Activated T-helper 17 cell treated with anti-CD3 and anti-CD28 coated beads, Interleukin-2, amount 50 U/mL, for 72 hours (primary cell): ENCODE results near the gene KRTAP10-12. TPM values are rescaled to one million over a fixed set of nuclear protein-coding genes. Genes with fewer than 3 reads are reported as not detected.

ENCODE experiments used
- ATAC-seq: fragments of 150-1000 bp; cut with Tn5 transposase; replicated peaks from 2 replicates; pipeline ENCODE4 v1.10.0; 2021; ENCODE audit warnings: mild to moderate bottlenecking, moderate library complexity
- H3K27ac Mint-ChIP-seq: one replicate; pipeline ENCODE4 v1.8.0; 2022; ENCODE audit warnings: mixed read lengths
- H3K27me3 Mint-ChIP-seq: one replicate; pipeline ENCODE4 v1.8.0; 2022; ENCODE audit warnings: mixed read lengths
- H3K36me3 Mint-ChIP-seq: one replicate; pipeline ENCODE4 v1.8.0; 2022; ENCODE audit warnings: low read depth, mild to moderate bottlenecking, mixed read lengths
- H3K4me1 Mint-ChIP-seq: one replicate; pipeline ENCODE4 v1.8.0; 2022; ENCODE audit warnings: mixed read lengths
- H3K4me3 Mint-ChIP-seq: one replicate; pipeline ENCODE4 v1.8.0; 2022; ENCODE audit warnings: mild to moderate bottlenecking, mixed read lengths
- H3K9me3 Mint-ChIP-seq: one replicate; pipeline ENCODE4 v1.8.0; 2022; ENCODE audit warnings: mixed read lengths
- total RNA-seq, 2 donors: library from RNA; stranded (reverse); gene quantifications; one replicate each; pipeline ENCODE4 v1.2.3, GENCODE V29; 2022

The KRTAP10-12 gene
- total RNA-seq, 2 donors from 2014 or later: not detected

DNA sequence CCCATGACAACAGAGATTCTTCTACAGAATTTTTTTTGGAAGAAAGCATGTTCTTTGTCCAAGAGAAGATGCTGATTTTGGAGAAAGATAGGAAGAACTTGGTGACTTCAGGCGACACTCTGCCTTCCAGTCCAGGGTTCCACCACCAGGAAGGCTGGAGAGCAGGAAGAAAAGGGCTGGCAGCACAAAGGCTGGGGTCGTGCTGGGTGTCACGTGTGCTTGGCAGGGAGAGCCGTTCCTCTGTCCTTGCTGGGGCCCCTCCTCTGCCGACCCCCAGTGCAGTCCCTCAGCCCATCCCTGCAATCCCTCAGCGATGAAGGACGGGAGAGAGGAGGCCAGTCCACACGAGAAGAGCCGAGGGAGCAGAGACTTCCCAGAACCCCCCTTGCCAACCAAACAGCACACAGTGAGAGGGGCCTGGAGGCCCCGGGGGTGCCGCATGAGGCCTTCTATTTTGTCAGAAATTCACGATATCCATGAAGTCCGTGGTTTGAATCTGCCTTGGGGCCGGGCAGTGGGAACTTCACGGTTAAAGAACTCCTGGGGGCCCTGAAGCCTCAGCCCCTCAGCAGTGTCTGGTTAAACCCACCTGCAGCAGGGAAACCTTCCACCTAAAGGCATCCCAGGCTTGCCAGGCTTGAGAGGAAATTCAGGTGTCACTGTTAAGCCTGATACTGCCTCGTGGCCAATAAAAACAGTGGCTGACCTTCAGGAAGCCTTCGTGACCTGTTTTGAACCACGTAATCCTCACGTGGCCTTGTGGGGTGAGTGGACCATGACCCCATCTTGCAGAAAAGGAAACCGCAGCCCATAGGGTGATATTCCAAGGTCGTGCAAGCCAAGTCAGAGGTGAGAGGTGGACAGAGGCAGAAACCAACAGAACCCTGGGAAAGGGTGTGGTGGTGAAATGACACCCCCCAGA lies 3.4 kb downstream of the KRTAP10-12 start:
- Mint-ChIP-seq H3K36me3 (no peaks in the 10 kb centered on the region), H3K27ac (no peak overlapping the region), H3K9me3 (no peaks in the 10 kb centered on the region), H3K27me3 (peaks cover 61% of the 10 kb centered on the region), H3K4me3 (no peak overlapping the region), H3K4me1 (peaks cover 13% of the 10 kb centered on the region)
- ATAC-seq: no peak

DNA sequence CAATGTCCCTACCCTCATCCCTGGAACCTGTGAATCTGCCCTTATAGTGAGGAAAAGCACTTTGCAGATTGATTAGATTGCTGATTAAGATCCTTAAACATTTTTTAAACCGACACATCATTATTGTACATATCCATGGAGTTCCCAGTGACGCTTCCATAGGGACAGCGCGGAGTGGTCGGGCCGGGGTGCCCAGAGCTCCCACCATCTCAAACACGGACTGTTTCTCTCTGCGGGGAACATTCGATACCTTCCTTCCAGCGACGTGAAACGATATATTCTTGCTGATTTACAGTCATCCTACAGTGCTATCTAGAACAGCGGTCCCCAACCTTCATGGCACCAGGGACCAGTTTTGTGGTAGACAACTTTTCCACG lies 4.0 kb downstream of the KRTAP10-12 start:
- no peaks in the 10 kb centered on the region for H3K9me3 Mint-ChIP-seq
- H3K27me3 Mint-ChIP-seq: peaks cover 66% of the 10 kb centered on the region
- H3K36me3 Mint-ChIP-seq: no peaks in the 10 kb centered on the region
- H3K4me3 Mint-ChIP-seq: no peak overlapping the region
- peaks cover 13% of the 10 kb centered on the region for H3K4me1 Mint-ChIP-seq
- H3K27ac Mint-ChIP-seq: no peak overlapping the region
- no peak for ATAC-seq

DNA sequence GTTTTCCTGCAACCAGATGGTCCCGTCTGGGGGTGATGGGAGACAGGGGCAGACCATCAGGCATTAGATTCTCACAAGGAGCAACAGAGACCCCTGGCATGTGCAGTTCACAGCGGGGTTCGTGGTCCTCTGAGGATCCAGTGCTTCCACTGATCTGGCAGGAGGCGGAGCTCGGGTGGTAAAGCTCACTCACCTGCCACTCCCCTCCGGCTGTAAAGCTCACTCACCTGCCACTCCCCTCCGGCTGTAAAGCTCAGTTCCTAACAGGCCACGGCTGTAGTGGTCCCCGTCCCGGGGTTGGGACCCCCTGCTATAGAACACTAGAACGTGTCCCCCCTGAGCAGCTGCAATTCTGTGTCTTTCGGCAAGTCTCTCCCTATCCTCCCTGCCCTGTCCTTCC lies 4.6 kb downstream of the KRTAP10-12 start:
- H3K27ac Mint-ChIP-seq: no peak overlapping the region
- no peaks in the 10 kb centered on the region for H3K36me3 Mint-ChIP-seq
- ATAC-seq: no peak
- no peaks in the 10 kb centered on the region for H3K9me3 Mint-ChIP-seq
- H3K4me3 Mint-ChIP-seq: no peak overlapping the region
- H3K4me1 Mint-ChIP-seq: peaks cover 13% of the 10 kb centered on the region
- peaks cover 66% of the 10 kb centered on the region for H3K27me3 Mint-ChIP-seq

DNA sequence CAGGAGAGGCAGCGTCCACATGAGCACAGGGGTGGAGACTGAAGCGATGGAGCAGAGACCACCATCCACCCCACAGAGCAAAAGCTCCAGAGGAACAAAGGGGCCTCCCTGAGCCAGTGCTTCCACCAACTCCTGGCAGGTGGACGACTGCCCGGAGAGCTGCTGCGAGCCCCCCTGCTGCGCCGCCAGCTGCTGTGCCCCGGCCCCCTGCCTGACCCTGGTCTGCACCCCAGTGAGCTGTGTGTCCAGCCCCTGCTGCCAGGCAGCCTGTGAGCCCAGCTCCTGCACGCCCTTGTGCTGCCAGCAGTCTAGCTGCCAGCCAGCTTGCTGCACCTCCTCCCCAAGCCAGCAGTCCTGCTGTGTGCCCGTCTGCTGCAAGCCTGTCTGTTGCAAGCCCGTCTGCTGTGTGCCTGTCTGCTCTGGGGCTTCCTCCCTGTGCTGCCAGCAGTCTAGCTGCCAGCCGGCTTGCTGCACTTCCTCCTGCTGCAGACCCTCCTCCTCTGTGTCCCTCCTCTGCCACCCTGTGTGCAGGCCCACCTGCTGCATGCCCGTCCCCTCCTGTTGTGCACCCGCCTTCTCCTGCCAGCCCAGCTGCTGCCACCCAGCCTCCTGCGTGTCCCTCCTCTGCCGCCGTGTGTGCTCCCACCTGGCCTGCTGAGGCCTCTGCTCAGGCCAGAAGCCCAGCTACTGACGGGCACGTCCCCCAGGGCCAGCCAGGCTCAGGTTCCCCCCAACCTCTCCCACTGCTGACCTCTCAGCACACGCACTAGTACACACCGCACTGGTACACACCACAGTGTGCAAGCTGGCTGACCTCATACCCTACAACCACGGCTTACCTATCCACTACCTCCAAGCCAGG lies 5.4 kb downstream of the KRTAP10-12 start:
- no peaks in the 10 kb centered on the region for H3K36me3 Mint-ChIP-seq
- H3K27me3 Mint-ChIP-seq: peaks cover 60% of the 10 kb centered on the region
- no peak overlapping the region for H3K4me3 Mint-ChIP-seq
- H3K27ac Mint-ChIP-seq: no peak overlapping the region
- H3K4me1 Mint-ChIP-seq: peaks cover 13% of the 10 kb centered on the region
- no peaks in the 10 kb centered on the region for H3K9me3 Mint-ChIP-seq
- ATAC-seq: no peak

DNA sequence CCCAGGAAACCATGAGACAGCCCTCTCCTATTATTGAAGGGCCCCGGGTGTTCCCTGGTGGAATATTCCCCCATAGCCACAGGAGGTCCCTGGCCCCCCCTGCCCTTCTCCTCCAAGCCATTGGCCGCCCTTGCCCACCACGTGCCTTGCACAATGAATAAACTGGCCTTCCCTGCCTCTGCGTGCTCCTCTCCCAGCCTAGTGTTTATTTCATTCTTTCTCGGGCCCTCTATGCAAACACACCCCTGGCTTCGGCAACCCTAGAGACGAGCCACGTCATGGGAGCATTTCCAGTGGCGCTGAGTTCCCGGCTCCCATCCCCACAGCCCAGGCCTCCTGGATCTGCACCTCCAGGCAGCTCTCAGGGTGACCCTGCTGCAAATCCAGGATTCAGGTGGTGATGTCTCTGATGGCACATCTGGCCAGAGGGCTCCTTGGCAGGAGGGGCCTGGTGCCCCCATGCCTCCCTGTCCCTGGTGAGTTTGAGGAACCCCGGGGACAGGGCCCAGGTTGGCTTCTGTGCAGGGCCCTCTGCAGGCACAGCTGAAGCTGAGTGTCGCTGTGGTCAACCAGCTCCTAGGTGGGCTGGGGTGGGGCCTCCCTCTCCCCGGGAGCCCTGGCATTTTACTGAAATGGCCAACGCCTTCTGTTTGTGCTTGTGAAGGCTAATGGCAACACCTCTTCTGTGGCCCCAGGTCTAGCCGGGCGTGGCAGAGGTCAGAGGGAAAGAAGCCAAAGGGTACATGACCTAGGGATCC lies 6.2 kb downstream of the KRTAP10-12 start:
- ATAC-seq: no peak
- H3K27me3 Mint-ChIP-seq: peaks cover 52% of the 10 kb centered on the region
- H3K36me3 Mint-ChIP-seq: no peaks in the 10 kb centered on the region
- no peak overlapping the region for H3K27ac Mint-ChIP-seq
- H3K4me1 Mint-ChIP-seq: peaks cover 9% of the 10 kb centered on the region
- H3K9me3 Mint-ChIP-seq: no peaks in the 10 kb centered on the region
- no peak overlapping the region for H3K4me3 Mint-ChIP-seq

DNA sequence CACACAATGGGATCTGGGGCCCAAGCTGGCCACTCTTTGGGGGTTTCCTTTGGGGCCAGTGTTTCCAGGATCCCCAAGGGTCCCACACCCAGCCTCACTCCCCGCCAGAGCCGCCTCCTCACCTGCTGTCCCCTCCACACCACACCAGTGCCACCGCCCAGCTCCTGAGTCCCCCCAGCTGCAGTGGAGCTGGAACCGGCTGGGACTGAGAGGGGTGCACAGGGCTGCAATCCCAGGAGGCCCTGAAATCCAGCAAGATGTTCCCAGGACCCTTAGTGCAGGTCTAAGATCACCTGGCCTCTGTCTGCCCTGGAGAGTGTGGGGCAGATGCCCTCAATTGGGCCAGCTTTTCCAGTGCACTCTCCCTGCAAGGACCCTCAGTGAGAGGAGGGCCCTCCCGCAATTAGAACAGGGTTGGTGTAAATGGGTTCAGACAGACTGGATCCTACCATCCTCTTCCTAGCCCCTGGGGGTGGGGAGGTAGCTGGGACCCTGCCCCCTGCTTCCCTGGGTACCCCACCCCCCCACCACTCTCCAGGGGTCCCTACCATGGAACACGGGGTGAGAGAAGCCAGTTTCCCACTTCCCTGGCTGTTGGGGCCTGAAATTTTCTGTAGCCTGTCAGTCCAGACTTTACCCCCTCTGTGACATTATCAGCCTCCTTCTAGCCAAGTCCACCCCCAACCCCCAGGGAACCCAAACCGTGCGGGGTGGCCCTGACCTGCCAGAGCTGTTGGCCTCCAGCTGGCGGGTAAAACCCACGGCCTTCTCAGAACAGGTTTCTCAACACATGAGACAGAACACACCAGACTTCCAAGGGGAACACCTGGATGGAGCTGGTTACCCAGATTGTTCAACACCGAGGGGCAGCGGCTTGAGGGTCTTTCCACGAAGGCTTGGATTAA lies 7.0 kb downstream of the KRTAP10-12 start:
- Mint-ChIP-seq H3K4me3 (no peak overlapping the region), H3K27ac (no peak overlapping the region), H3K27me3 (peaks cover 49% of the 10 kb centered on the region), H3K36me3 (no peaks in the 10 kb centered on the region), H3K4me1 (peaks cover 9% of the 10 kb centered on the region), H3K9me3 (no peaks in the 10 kb centered on the region)
- no peak for ATAC-seq

DNA sequence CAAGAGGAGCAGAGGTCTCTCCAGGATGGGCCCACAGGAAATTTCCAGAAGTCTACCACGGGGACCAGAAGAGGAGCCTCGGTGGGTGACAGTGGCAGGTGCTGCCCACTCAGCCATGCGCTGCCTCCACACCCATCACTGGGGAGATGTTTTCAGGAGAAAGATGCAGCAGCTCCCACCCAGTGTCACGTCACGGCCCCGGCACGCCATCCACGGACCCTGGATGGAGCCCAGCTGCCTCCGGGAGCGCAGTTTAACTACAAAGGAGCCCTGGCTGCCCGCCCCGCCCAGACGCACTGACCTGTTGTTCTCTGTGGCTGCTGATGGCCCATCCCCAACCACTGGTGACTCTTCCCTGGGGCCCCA lies 7.6 kb downstream of the KRTAP10-12 start:
- Mint-ChIP-seq H3K27me3 (peaks cover 50% of the 10 kb centered on the region), H3K4me1 (peaks cover 11% of the 10 kb centered on the region), H3K27ac (no peak overlapping the region), H3K9me3 (no peaks in the 10 kb centered on the region), H3K4me3 (no peak overlapping the region), H3K36me3 (no peaks in the 10 kb centered on the region)
- no peak for ATAC-seq

DNA sequence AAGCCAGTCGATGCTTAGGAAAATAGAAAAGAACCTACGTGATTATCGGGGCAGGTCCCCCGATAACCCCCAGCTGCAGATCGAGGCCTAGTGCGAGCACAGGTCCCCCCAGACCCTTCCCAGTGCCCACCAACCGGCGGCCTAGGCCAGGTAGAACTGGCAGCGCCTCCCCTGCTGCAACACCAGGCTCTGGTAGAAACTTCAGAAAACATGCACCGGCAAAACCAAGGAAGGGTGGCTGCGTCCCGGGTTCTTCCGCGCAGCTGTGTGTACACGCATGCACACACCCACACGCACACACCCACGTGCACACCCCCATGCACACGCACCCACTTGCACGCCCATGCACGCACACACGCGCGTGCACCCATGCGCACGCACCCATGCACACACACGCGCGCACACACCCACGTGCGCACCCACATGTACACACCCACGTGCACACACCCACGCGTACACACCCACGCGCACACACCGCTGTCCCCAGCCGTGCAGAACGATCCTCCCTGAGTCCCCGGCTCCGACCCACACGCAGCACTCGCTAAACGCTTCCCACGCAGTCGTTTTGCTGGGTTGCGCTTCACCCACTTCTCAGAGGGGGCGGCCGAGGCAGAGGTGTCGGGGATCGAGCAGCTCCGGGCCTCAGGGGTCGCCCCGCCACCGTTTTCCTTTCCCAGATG lies 9.2 kb downstream of the KRTAP10-12 start:
- no peak for ATAC-seq
- no peaks in the 10 kb centered on the region for H3K9me3 Mint-ChIP-seq
- H3K4me1 Mint-ChIP-seq: peaks cover 16% of the 10 kb centered on the region
- no peaks in the 10 kb centered on the region for H3K36me3 Mint-ChIP-seq
- H3K27me3 Mint-ChIP-seq: peaks cover 50% of the 10 kb centered on the region
- H3K27ac Mint-ChIP-seq: no peak overlapping the region
- no peak overlapping the region for H3K4me3 Mint-ChIP-seq

DNA sequence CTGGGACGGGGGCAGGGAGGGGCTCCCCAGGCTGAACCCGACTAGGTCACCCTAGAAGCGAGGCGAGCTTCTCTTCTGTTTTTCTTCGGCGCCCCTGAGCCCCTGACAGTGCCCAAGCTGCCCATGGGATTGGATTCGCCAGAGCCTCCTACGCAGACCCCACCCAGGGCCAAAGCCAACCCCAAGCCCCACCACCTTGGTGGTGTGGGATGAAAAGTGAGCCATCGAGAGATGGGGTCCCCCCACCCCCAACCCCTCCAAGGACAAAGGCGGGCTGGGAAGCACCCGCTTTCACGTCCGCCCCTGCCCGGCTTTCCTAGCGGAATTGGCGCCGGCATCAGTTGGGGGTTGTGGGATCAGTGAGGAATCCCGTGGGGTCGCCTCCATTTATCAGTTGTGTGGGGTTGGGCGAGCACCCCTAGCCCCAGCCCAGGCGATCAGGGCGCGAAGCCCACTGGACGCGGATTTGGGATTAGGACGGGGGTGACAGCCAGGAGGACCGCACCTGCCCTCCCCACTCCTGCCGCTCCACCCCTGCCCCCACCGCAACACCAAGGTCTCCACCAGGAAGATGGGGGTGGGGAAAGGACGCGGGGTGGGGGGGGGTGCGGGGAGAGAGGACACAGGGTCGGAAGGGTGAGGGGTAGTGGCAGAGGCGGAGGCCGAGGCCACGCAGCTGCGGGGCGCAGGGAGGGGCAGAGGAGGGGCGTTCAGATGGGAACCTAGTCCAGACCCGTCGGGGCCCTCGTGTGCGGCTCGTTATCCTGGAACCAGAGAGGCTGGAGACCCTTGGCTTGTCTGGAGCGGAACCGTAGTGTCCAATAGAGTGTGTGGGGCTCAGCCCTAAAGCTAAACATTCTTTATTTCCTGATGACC lies 10.0 kb downstream of the KRTAP10-12 start:
- Mint-ChIP-seq H3K27ac (no peak overlapping the region), H3K9me3 (no peaks in the 10 kb centered on the region), H3K27me3 (peaks cover 46% of the 10 kb centered on the region), H3K4me1 (peaks cover 22% of the 10 kb centered on the region), H3K36me3 (no peaks in the 10 kb centered on the region), H3K4me3 (no peak overlapping the region)
- ATAC-seq: no peak

DNA sequence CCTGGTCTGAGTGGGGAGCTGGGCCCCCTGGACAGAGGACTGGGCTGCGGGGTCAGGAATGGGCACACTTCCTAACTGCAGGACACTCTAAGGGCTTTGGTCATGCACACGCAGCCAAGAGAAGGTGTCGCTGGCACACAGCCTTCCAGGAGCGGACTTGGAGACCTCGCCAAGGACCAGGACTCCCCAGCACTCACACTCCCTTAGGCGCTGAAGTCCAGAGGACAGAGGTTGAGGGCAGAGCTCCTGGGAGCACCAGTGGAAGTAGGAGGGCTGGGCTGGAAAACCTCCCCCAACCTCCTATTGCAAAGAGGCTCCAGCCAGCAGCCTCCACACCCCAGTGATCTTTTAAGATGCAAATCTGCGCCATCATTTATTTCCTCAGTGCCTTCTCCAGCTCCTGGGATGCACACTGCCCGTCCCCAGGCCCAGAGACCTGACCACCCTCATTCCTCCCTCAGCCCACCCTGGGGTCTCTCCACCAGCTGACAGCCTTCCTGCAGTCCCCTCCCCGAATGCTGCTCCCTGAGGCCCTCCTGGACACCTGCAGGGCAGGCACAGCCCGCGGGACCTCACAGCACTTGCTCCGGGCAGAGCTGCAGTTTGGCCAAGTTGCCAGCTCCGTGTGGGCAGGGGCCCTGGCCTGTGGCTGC lies 11.4 kb downstream of the KRTAP10-12 start:
- ATAC-seq: no peak
- Mint-ChIP-seq H3K27me3 (peaks cover 40% of the 10 kb centered on the region), H3K9me3 (no peaks in the 10 kb centered on the region), H3K27ac (no peak overlapping the region), H3K36me3 (no peaks in the 10 kb centered on the region), H3K4me3 (no peak overlapping the region), H3K4me1 (peaks cover 16% of the 10 kb centered on the region)

DNA sequence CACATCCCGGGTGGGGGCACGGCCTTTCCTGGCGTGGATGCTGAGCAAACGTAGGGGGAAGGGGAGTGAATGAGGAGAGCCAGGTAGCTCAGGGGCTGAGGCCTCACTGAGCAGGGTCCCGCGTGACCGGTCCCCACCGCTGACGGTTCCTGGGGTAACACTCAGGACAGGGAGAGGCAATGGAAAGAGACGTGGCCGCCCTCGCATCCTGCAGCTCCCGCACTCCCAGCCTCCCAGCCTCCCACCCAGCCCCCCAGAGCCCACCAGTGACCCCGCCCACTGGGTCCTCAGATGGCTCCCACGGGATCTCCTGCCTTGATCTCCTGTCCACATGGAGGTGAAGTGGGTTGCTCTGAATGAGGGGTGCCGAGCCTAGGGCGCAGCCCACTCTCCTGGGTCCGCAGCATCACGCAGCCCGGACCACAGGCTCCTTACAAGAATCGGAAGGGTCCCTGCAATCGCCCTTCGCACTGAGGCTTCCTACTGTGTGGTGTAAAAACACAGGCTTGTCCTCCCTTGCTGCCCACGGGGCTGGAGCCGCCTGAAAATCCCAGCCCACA lies 12.0 kb downstream of the KRTAP10-12 start:
- Mint-ChIP-seq H3K4me3 (peak overlapping the region; percentile 65), H3K27me3 (peaks cover 42% of the 10 kb centered on the region), H3K4me1 (peaks cover 16% of the 10 kb centered on the region), H3K9me3 (no peaks in the 10 kb centered on the region), H3K27ac (no peak overlapping the region), H3K36me3 (no peaks in the 10 kb centered on the region)
- no peak for ATAC-seq
